Fibroblast of mammary gland (primary cell): ENCODE data around the gene HOXC6.

ENCODE experiments used
- DNase-seq: peaks from one replicate; pipeline ENCODE4 v3.0.0-alpha.2; 2010; ENCODE audit warnings: low read depth
- H3K4me3 ChIP-seq: 2 replicates; pipeline ENCODE4 v1.5.1; 2011; ENCODE audit warnings: low read depth, mild to moderate bottlenecking, low read length, moderate library complexity; ENCODE audit not compliant: control insufficient read depth
- CTCF ChIP-seq: conservative IDR thresholded peaks from 2 replicates; pipeline ENCODE4 v1.5.1; 2011; ENCODE audit warnings: low read depth, low read length, inconsistent platforms; ENCODE audit not compliant: control insufficient read depth, insufficient read depth

The HOXC6 gene

GRCh38 chr12:53992377-53992889 is 35.8 kb upstream of the HOXC6 start:
- no peak overlapping the region for H3K4me3 ChIP-seq
- DNase-seq = no peak
- TF ChIP-seq CTCF = no peak

GRCh38 chr12:53993162-53994008 is 34.9 kb upstream of the HOXC6 start:
- DNase-seq = no peak
- no peak overlapping the region for H3K4me3 ChIP-seq
- no peak for TF ChIP-seq CTCF

- no peak for DNase-seq
- H3K4me3 ChIP-seq = peak overlapping the region; percentile 49
Measured at GRCh38 chr12:53994009-53994263, 34.3 kb upstream of the HOXC6 start.

GRCh38 chr12:53994264-53995001 is 33.8 kb upstream of the HOXC6 start:
- TF ChIP-seq CTCF = no peak
- DNase-seq = no peak
- H3K4me3 ChIP-seq = peak overlapping the region; percentile 49

More at GRCh38 chr12:53994009-53994263, 34.3 kb upstream of the HOXC6 start:
- no peak for TF ChIP-seq CTCF

GRCh38 chr12:53995002-53995377 is 33.2 kb upstream of the HOXC6 start:
- no peak for TF ChIP-seq CTCF
- peak overlapping the region; percentile 49 for H3K4me3 ChIP-seq
- DNase-seq = no peak

GRCh38 chr12:53995378-53996239 is 32.6 kb upstream of the HOXC6 start:
- peak; percentile 51 for DNase-seq
- H3K4me3 ChIP-seq = peak overlapping the region; percentile 49
- TF ChIP-seq CTCF = no peak
